Skeletal muscle satellite cell (primary cell): ENCODE data around the gene VIM.

Experiments
- H3K27me3 ChIP-seq: 2 replicates; pipeline ENCODE4 v1.7.0; 2013; ENCODE audit warnings: low read length; ENCODE audit not compliant: control insufficient read depth, insufficient read depth
- H3K36me3 ChIP-seq: 2 replicates; pipeline ENCODE4 v1.7.0; 2013; ENCODE audit warnings: mild to moderate bottlenecking, control low read depth, low read length; ENCODE audit not compliant: insufficient read depth
- H3K4me1 ChIP-seq: 2 replicates; pipeline ENCODE4 v1.7.0; 2013; ENCODE audit warnings: low read length; ENCODE audit not compliant: control insufficient read depth, insufficient read depth
- H3K4me2 ChIP-seq: 2 replicates; pipeline ENCODE4 v1.7.0; 2013; ENCODE audit warnings: mild to moderate bottlenecking, low read length
- H3K4me3 ChIP-seq: 2 replicates; pipeline ENCODE4 v1.7.0; 2013; ENCODE audit warnings: low read length
- H3K9ac ChIP-seq: 2 replicates; pipeline ENCODE4 v1.7.0; 2013; ENCODE audit warnings: mild to moderate bottlenecking, low read depth, low read length, moderate library complexity
- H3K9me3 ChIP-seq: replicated peaks from 2 replicates; pipeline ENCODE4 v1.7.0; 2013; ENCODE audit warnings: mild to moderate bottlenecking, control low read depth, low read length

VIM gene

DNA sequence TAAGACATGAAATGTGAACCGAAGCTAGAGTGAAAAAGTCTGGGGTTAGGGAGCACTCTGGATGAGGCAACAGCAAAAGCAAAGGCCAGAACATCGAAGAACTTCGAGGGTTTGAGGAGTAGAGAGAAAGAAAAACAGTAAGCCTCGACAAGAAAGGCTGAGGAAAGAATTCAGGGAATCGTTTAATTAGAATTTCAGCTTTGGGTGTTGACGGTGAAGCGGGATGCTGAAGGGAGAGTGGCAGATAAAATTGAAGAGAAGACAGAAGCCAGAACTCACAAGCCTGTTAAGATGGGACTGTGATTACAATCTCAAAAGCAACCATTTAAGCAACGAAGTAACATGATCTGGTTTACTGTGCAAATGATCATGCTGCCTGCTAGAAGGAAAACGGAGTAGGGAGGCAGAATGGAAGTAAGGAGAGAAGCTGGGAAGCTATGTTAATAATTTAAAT is 28.7 kb upstream of the VIM start:
- Histone ChIP-seq H3K9ac (peak overlapping the region; percentile 98), H3K27me3 (no peaks in the 10 kb centered on the region), H3K4me3 (peak overlapping the region; percentile 84)

DNA sequence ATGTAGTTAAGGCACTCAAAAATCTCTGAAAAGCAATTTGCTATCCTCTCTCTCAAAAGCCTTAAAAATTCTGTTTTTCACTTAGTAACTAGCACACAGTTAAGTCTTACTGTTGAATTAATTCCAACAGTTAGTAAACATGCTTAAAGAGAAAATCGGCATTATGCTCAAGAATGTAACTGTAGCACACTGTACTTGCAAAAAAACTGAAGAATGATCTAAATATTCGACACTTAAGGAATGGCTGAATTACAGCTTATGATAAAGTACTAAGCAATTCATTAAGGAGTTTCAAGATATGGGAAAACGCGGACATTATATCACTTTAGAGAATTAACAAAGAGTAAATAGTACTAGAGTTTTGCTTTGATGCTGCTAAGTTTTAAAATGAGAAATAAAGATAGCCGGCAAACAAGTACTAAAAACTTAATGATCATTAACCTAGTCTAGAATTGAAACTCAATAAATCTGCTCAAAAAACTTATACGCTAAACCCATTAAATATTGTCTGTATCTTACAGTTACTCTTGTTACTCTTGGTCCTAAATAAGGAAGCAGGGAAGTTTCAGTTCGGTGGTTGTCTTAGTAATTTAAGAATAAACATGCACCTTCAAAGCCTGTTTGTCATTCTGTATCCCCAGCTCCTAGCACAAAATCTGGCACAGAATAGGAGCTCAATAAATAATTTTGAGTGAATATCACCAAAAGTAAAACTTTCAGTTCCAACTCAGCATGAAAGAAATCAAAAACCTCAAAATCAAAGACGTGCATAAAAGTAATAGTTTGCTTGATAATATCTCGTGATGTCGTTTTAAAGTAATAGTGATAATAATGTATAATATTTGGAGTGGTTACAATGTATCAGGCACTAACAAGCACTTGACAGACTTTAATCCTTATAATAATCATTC is 27.8 kb upstream of the VIM start:
- peaks cover 27% of the 10 kb centered on the region for H3K4me1 ChIP-seq
- no peaks in the 10 kb centered on the region for H3K27me3 ChIP-seq
- H3K9ac ChIP-seq: peak overlapping the region; percentile 98
- H3K4me2 ChIP-seq: peak overlapping the region; percentile 97
- no peaks in the 10 kb centered on the region for H3K9me3 ChIP-seq
- H3K4me3 ChIP-seq: peak overlapping the region; percentile 84
- H3K36me3 ChIP-seq: no peaks in the 10 kb centered on the region

More for the DNA sequence above, 28.7 kb upstream of the VIM start:
- Histone ChIP-seq H3K4me2 (peak overlapping the region; percentile 97), H3K4me1 (peaks cover 27% of the 10 kb centered on the region), H3K9me3 (no peaks in the 10 kb centered on the region), H3K36me3 (no peaks in the 10 kb centered on the region)

GRCh38 chr10:17200912-17201793 is 26.9 kb upstream of the VIM start, which contains the start of gene TRDMT1:
TRDMT1 (minus strand) TSS chr10:17201672; CDS start chr10:17201634, 38 bp downstream.
- no peaks in the 10 kb centered on the region for H3K27me3 ChIP-seq
- H3K4me1 ChIP-seq: peaks cover 31% of the 10 kb centered on the region
- H3K36me3 ChIP-seq: no peaks in the 10 kb centered on the region
- H3K9ac ChIP-seq: peak within 1 kb of the TSS; percentile 98
- peak within 1 kb of the TSS; percentile 97 for H3K4me2 ChIP-seq
- no peaks in the 10 kb centered on the region for H3K9me3 ChIP-seq
- peak within 1 kb of the TSS; percentile 84 for H3K4me3 ChIP-seq

- Histone ChIP-seq H3K4me2 (peak overlapping the region; percentile 97), H3K4me3 (peak overlapping the region; percentile 84), H3K9ac (peak overlapping the region; percentile 98), H3K36me3 (no peaks in the 10 kb centered on the region), H3K9me3 (no peaks in the 10 kb centered on the region), H3K4me1 (peaks cover 37% of the 10 kb centered on the region), H3K27me3 (no peaks in the 10 kb centered on the region)
Measured at GRCh38 chr10:17201794-17202116, 26.3 kb upstream of the VIM start.

- Histone ChIP-seq H3K4me3 (no peak overlapping the region), H3K9ac (no peak overlapping the region), H3K36me3 (no peaks in the 10 kb centered on the region), H3K4me1 (peaks cover 40% of the 10 kb centered on the region), H3K4me2 (no peak overlapping the region), H3K27me3 (no peaks in the 10 kb centered on the region), H3K9me3 (no peaks in the 10 kb centered on the region)
Measured at GRCh38 chr10:17202506-17202905, 25.5 kb upstream of the VIM start.

DNA sequence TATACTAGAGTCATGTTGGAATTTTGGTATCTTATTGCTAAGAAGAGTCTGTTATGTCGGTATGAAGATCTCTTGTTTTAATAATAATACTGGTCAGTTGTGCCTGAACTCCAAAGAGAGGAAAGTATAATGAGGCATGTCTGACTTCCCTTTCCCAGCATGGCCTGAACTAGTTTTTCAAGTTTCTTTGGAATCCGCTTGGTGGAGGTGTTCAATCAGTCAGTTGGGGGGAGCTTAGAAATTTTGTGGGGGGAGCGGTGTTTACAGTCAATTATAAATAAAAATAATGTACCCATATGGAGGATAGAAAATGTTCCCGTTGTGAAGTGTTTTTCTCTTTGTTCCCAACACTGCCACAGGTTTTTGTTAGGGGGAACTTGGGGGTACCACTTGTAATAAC is 25.0 kb upstream of the VIM start:
- no peaks in the 10 kb centered on the region for H3K27me3 ChIP-seq
- H3K4me3 ChIP-seq: no peak overlapping the region
- no peak overlapping the region for H3K4me2 ChIP-seq
- peaks cover 40% of the 10 kb centered on the region for H3K4me1 ChIP-seq
- no peaks in the 10 kb centered on the region for H3K9me3 ChIP-seq
- H3K36me3 ChIP-seq: no peaks in the 10 kb centered on the region
- no peak overlapping the region for H3K9ac ChIP-seq

- Histone ChIP-seq H3K4me3 (no peak overlapping the region), H3K36me3 (no peaks in the 10 kb centered on the region), H3K9ac (no peak overlapping the region), H3K27me3 (no peaks in the 10 kb centered on the region), H3K4me2 (no peak overlapping the region), H3K4me1 (peaks cover 40% of the 10 kb centered on the region), H3K9me3 (no peaks in the 10 kb centered on the region)
Measured at GRCh38 chr10:17203416-17203815, 24.6 kb upstream of the VIM start.

DNA sequence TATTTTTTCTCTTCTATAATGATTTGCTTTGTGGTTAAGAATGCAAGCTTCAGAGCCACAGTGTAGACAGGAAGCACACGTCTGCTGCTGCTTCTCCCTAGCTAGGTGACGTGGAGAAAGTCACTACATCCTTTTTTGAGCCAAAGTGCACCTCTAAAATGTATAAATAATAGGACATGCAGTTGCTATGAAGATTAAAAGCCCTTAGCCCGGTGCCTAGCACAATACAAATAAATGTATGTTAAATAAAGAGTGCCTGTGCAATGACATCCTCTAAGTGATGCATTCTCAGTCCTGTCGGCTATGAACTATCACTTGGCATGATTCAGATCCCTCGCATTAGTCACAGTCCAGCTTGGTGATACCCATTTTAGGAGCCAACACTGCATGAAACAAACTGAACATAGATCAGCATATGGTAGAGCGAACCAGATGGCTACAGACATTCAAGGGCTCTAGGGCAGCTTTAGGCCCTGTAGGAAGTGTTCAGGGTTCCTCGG is 21.8 kb upstream of the VIM start:
- peak overlapping the region; percentile 75 for H3K4me2 ChIP-seq
- no peak overlapping the region for H3K4me3 ChIP-seq
- H3K27me3 ChIP-seq: no peaks in the 10 kb centered on the region
- H3K9ac ChIP-seq: peak overlapping the region; percentile 45
- H3K36me3 ChIP-seq: no peaks in the 10 kb centered on the region
- no peaks in the 10 kb centered on the region for H3K9me3 ChIP-seq
- peaks cover 36% of the 10 kb centered on the region for H3K4me1 ChIP-seq

DNA sequence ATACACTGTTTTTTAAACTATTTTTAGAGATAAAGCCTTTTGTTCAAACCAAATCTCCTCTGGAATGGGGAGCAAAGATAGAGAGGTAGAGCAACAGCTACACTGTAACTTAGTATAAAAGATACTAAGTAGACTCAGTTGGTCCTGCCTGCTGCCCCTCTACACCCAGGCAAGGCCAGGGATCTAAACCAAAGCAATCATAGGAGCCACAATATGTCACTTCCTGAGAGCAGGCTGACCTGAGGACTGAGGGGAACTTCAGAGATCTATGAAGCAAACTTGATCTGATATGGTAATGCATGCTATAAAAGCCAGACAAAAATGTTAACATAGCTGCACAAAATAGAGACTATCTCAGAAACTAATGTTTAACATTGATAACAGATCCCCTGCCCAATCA is 19.6 kb upstream of the VIM start:
- H3K9ac ChIP-seq: no peak overlapping the region
- no peaks in the 10 kb centered on the region for H3K36me3 ChIP-seq
- H3K9me3 ChIP-seq: no peaks in the 10 kb centered on the region
- H3K27me3 ChIP-seq: no peaks in the 10 kb centered on the region
- H3K4me3 ChIP-seq: no peak overlapping the region
- no peak overlapping the region for H3K4me2 ChIP-seq
- H3K4me1 ChIP-seq: peaks cover 39% of the 10 kb centered on the region

GRCh38 chr10:17209302-17209701 is 18.7 kb upstream of the VIM start:
- Histone ChIP-seq H3K9me3 (no peaks in the 10 kb centered on the region), H3K9ac (peak overlapping the region; percentile 82)

GRCh38 chr10:17209881-17210280 is 18.2 kb upstream of the VIM start:
- Histone ChIP-seq H3K4me3 (peak overlapping the region; percentile 44), H3K4me2 (peak overlapping the region; percentile 68), H3K9ac (peak overlapping the region; percentile 82), H3K36me3 (no peaks in the 10 kb centered on the region), H3K9me3 (no peaks in the 10 kb centered on the region), H3K27me3 (no peaks in the 10 kb centered on the region), H3K4me1 (peaks cover 53% of the 10 kb centered on the region)

More at GRCh38 chr10:17209302-17209701, 18.7 kb upstream of the VIM start:
- no peaks in the 10 kb centered on the region for H3K36me3 ChIP-seq
- peaks cover 47% of the 10 kb centered on the region for H3K4me1 ChIP-seq
- H3K4me3 ChIP-seq: no peak overlapping the region
- H3K27me3 ChIP-seq: no peaks in the 10 kb centered on the region
- H3K4me2 ChIP-seq: peak overlapping the region; percentile 68
